ENCODE measurements around the gene CLECL1.

- TF ChIP-seq CTCF (IDR thresholded peaks at IDR 0.05; ENCODE audit: low read length) (no peak), EZH2 (optimal IDR thresholded peaks at IDR 0.05; ENCODE audit: low read depth, low read length) (no peak)
Observed at GRCh38 chr12:9707356-9707755, 25.5 kb downstream of the CLECL1 start.

Data from MM.1S (cell line).